GM19193 (cell line): ENCODE results near the gene SH2D3C.
A peak's percentile ranks its signal among the peaks of the same experiment; 100 is the strongest.

Experiments
- POLR2A ChIP-seq: IDR thresholded peaks from 4 replicates; pipeline ENCODE4 v1.6.1; 2011; ENCODE audit not compliant: insufficient read depth, insufficient read length; ENCODE audit errors: extremely low read depth

Gene SH2D3C

DNA sequence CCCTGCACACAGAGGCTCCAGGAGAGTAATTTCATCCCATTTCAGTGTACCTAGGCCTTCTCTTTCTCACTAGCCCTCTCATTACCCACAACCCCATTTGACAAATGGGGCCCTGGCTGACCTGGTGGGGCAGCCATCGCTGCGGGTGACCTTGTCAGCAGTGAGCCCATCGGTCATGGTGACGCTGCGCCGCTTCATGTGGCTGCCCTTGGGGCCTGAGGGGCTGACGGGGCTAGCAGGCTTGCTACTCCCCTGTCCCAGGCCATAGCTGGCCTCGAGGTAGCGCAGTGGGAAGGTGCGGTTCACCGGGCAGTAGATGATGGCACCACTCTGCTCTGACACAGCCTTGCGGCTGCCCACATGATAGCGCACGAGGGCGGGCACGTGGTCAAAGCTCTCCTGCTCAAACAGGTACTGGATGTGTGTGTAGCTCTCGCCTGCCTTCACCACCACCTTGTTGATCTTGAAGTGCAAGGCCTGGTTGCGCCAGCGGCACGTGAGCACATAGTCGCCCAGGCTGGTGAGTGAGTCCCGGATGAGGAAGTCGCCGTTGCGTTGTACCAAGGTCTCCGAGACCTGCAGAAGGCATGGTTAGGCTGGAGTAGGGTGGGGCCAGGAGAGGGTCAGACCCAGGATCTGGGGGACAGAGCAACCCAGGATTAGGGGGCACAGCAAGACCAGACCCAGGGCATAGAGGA is 29.2 kb downstream of the SH2D3C start:
- no peak for TF ChIP-seq POLR2A

DNA sequence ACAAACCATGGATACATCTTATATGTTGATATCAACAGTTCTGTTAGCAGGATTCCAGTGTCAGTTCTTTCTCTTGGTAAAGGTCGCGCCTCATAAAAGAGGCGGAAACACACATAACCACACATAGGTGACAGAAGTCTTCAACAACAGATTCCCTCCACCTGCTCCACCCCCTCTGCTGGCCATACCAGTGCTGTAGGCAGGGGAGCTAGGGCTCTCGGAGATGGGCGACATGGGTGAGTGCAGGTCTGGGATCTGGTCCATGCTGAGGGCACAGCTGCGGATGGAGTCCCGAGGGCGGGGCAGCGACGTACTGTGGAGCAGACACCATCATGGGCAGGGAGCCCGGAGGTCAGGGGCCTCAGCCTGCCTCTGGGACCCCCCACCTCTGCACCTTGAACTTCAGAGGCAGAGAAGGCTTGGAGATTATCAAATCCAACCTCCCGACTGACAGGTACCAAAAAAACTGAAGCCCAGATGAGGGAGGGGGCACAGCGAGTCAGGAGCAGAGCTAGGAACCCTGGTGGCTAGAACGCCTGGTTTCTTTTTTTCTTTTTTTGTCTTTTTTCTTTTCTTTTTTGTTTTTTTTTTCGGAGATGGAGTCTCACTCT is 31.4 kb downstream of the SH2D3C start:
- TF ChIP-seq POLR2A = no peak

DNA sequence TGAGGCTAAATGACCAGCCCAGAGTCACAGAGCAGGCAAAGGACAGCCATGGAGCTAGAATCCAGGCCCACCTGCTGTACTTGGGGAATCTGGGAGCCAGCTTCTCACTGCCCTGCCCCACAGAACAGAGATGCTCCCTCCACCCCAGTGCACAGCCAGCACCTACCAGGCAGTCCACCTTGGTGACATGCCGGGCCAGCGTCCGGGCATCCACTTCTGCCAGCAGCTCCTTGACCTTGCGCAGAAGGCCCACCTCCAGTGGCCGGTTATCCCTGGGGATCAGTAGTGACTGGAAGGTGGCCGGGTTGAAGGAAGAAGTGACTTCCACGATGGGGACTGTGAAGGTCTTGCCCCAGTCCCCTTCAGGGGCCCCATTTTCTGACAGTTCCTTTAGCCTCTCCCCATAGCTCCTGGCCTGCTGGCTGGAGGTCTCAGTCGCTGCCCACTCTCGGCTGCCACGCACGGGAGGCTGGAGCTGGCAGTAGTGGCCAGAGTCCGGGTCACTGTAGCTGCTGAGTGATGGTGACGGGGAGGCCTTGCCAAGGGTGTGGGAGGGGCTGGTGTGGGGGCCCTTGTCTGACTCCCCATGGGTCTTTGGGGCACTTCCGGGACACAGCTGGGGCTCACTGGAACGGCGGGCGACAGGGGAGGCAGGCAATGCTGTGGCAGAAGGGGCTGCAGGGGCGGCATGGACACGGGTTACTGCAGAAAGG is 33.9 kb downstream of the SH2D3C start:
- TF ChIP-seq POLR2A = no peak

DNA sequence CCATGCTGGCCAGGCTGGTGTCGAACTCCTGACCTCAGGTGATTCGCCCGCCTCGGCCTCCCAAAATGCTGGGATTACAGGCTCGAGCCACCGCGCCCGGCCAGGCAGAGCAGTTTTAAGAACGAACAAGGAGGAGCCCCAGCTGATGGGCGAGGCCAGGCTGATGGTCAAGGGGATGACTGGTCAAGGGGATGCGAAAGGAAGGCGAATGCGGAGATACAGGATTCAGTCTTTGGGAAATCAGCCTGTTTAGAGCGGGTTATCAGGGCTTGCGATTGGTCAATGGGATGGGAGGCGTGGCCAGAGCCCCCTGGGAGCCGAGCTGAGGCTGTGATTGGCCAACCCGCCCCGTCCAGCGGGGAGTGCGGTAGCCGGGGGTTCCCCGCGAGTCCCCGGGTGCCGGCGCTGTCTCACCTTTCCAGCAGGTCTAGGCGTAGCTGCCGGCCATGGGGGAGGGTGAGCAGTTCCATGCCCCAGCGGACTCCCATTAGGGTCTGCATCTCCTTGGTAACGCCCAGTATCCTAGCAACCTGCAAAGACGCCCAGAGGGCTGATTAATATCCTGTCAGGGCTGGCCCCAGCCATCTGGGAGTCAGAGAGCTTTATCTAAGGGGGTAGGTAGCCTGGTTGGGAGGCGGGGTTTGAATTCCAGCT is 35.9 kb downstream of the SH2D3C start:
- no peak for TF ChIP-seq POLR2A

- TF ChIP-seq POLR2A = no peak
Observed at GRCh38 chr9:127741831-127742434, 36.5 kb downstream of the SH2D3C start.

GRCh38 chr9:127739614-127740330 is 38.7 kb downstream of the SH2D3C start:
- no peak for TF ChIP-seq POLR2A

GRCh38 chr9:127738666-127739065 is 39.8 kb downstream of the SH2D3C start:
- TF ChIP-seq POLR2A = no peak

DNA sequence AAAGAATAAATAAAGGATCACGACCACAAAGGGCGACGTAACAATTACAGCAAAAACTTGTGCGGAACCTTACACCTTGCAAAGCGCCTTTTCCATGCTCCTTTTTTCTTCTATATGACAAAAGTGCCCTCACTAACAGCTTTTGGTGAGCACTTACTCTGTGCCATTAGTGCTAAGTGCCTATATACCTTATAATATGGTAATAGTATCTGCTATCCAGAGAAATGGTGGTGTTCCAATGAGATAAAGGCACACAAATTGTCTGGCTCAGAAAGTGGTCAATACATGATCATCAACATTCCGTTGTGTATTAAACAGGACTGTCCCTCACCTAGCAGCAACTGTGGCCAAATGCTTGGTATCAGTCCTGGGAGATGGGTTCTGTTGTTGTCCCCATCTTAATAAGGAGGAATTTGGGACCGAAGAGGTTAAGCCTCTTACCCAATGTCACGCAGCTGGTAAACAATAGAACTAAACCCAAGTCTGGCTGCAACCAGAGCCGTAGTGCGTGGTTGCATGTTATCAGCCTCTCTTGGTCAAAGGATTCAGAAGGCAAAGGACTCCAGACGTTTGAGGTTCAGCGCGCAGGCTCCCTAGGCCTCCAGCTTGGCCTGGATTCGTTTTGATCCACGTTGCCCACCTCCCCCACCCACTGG is 42.8 kb downstream of the SH2D3C start:
- TF ChIP-seq POLR2A = no peak

DNA sequence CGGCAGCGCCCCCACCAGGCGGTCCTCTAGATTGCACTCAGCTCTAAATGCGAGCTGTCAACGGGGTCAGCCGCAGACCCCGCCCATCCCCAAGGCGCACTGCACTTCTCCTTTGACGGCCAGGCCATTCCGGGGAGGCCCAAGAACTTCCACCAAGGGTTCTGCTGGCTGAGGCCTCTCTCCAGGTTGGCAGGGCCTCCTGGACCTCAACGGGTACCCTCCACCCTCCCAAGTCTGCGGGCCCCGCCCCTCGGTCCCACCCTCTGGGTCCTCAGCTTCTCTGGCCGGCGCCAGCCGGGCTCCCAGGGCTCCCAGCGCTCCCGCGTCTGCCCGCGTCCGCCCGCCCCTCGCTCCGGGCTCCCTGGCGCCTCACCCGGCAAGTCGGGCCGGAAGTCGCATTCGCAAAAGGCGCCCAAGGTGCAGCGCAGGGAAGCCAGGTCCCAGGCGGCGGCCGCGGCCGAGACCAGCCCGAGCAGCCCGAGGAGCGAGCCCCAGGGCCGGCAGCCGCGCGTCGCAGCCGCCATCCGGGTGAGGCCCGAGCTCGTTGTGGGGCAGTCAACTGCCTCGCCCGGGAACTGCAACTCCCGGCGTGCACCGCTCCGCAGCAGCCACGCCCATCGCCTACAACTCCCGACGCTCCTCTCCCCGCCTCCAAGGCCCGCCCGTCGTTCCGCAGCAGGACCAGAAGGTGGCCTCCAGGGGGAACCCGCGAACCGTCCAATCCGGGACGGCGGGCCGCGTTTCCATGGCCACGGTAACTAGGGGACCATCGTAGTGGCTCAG is 43.5 kb downstream of the SH2D3C start, which contains the start of gene TOR2A:
TSS of gene TOR2A (minus strand) at position 548 of the 783 bp plus-strand sequence. CDS start at position 524, 24 bp downstream.
- TF ChIP-seq POLR2A = peak; percentile 77

- TF ChIP-seq POLR2A = no peak
Observed at GRCh38 chr9:127734247-127734746, 44.2 kb downstream of the SH2D3C start.

DNA sequence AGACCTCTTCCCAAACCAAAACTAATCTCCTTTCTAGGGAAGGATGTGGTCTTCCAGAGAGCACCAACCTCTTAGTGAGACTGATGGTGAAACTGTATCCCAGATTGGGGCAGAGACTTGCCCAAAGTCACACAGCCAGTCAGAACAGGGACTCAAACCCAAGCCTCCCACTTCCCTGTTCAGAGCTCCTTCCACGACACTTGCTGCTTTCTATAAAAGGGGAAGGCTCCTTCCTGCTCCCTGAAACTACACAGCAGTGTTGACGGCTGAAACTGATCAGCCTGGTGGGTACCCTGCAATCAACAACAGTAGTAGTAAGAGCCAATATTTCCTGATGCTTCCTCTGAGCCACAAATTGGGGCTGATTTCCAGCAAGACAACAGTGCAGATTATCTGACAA is 44.9 kb downstream of the SH2D3C start:
- TF ChIP-seq POLR2A = no peak

DNA sequence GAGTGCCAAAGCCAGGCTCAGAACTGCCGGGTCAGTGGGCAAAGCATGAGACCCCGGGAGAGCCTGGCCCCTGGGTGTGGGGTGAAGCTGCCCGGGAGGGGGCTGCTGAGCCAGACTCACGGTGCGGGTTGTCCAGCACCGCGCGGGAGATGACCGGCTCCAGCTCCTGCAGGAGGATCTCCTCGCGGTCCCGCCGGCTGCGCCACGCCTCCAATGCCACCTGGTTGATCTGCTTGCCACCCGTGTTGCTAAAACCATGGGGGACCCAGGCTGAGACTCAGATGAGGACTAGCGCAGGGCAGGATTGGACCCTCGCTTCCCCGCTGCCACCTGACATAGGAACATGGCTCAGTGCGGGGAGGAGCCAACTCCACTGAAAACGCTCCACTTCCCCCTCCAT is 46.0 kb downstream of the SH2D3C start:
- no peak for TF ChIP-seq POLR2A

DNA sequence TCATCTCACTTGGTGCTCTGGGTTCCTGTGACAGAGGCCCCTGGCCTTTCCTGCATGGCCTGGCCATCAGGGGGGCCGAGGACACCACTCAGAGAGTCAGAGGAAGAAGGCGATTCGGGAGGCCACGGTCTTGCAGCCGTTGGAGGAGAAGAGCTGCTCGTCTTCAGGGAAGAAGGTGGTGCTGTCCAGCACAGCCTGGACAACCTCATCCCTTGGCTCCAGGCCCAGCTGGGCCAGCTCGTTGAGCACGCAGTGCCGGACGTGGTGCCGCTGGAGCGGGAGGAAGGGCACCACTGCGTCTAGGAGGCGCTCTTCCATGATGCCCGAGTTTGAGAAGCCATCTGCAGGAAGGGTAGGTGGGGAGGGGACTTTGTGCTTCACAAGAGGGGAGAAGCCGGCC is 46.5 kb downstream of the SH2D3C start:
- no peak for TF ChIP-seq POLR2A
